ENCODE results near the gene ERICH4.

- TF ChIP-seq POLR2AphosphoS5 (IDR thresholded peaks at IDR 0.05) (peak; percentile 69 to 89 (median 88)), POLR2A (IDR thresholded peaks at IDR 0.05) (no peak)
- TF ChIP-seq, protein P1, sequence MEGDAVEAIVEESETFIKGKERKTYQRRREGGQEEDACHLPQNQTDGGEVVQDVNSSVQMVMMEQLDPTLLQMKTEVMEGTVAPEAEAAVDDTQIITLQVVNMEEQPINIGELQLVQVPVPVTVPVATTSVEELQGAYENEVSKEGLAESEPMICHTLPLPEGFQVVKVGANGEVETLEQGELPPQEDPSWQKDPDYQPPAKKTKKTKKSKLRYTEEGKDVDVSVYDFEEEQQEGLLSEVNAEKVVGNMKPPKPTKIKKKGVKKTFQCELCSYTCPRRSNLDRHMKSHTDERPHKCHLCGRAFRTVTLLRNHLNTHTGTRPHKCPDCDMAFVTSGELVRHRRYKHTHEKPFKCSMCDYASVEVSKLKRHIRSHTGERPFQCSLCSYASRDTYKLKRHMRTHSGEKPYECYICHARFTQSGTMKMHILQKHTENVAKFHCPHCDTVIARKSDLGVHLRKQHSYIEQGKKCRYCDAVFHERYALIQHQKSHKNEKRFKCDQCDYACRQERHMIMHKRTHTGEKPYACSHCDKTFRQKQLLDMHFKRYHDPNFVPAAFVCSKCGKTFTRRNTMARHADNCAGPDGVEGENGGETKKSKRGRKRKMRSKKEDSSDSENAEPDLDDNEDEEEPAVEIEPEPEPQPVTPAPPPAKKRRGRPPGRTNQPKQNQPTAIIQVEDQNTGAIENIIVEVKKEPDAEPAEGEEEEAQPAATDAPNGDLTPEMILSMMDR (IDR thresholded peaks at IDR 0.05) = peak; percentile 11 to 18 (median 17)
These were observed 45.6 kb upstream of the ERICH4 start, which contains the start of the genes BCKDHA and EXOSC5 for GRCh38 chr19:41397086-41398049.

All from breast epithelium (tissue), 3 donors.